T-helper 2 cell treated with Interferon-gamma antibody and Interleukin-4, amounts not matched to agents 5 μg/mL and 100 μg/mL, for 36 hours (primary cell): ENCODE data around the gene DCAF16.

Source experiments
- DNase-seq: peaks from one replicate; pipeline ENCODE4 v3.0.0; 2021; ENCODE audit warnings: low spot score
- H3K27ac Mint-ChIP-seq: one replicate; pipeline ENCODE4 v1.8.0; 2021; ENCODE audit warnings: mild to moderate bottlenecking, mixed read lengths
- H3K27me3 Mint-ChIP-seq: one replicate; pipeline ENCODE4 v1.8.0; 2021; ENCODE audit warnings: low read depth, mixed read lengths
- H3K36me3 Mint-ChIP-seq: one replicate; pipeline ENCODE4 v1.8.0; 2021; ENCODE audit warnings: low read depth, mixed read lengths
- H3K4me1 Mint-ChIP-seq: one replicate; pipeline ENCODE4 v1.8.0; 2021; ENCODE audit warnings: low read depth, mixed read lengths
- H3K4me3 Mint-ChIP-seq: one replicate; pipeline ENCODE4 v1.8.0; 2022; ENCODE audit warnings: mild to moderate bottlenecking, moderate library complexity, mixed read lengths
- H3K9me3 Mint-ChIP-seq: one replicate; pipeline ENCODE4 v1.8.0; 2021; ENCODE audit warnings: mixed read lengths

Gene DCAF16

DNA sequence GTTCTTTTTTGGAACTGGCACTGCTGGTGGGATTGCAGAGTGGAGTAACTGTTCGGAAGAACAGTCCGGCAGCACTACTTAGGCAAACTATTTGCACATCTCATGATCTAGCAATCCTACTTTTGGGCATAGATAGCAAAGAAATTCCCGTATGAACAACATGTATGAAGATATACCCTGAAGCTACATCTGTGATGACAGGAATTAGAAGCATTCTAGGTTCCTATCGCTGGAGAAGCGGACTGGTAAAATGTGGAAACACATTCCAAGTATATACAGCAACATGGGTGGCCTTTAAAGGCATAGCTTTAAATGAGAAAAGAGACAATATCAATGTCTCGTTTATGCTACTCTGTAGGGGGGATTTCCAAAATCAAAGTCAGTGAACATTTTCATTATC is 3.1 kb downstream of the DCAF16 start:
- H3K27me3 Mint-ChIP-seq = no peaks in the 10 kb centered on the region
- no peaks in the 10 kb centered on the region for H3K9me3 Mint-ChIP-seq
- H3K36me3 Mint-ChIP-seq = peaks cover 59% of the 10 kb centered on the region
- no peak overlapping the region for H3K27ac Mint-ChIP-seq
- no peak for DNase-seq
- peak overlapping the region; percentile 93 for H3K4me3 Mint-ChIP-seq
- peaks cover 40% of the 10 kb centered on the region for H3K4me1 Mint-ChIP-seq

- Mint-ChIP-seq H3K4me1 (peaks cover 36% of the 10 kb centered on the region), H3K9me3 (no peaks in the 10 kb centered on the region), H3K27ac (peak overlapping the region; percentile 47), H3K4me3 (no peak overlapping the region), H3K27me3 (no peaks in the 10 kb centered on the region), H3K36me3 (peaks cover 62% of the 10 kb centered on the region)
- DNase-seq = no peak
Measured at GRCh38 chr4:17805580-17806155, 4.9 kb downstream of the DCAF16 start.

DNA sequence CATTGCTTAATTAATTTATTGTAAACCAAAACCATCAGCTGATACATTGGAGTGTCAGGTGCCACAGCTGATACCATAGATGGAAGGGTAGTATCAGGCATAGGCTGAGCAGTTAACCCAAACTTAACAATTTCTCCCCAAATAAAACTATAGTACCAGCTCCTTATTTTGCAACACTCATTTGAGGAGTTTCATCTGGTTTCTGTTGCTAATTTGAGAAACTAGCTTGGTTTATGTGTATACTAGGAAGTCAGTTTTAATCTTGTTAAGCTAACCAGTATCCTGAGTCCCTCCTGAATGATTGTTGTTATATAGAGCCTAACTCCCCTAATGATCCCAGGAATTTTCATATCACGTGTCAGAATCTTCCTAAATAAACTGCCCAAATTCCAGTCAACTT is 12.7 kb downstream of the DCAF16 start:
- Mint-ChIP-seq H3K27me3 (no peaks in the 10 kb centered on the region), H3K4me3 (no peak overlapping the region), H3K9me3 (no peaks in the 10 kb centered on the region), H3K27ac (peak overlapping the region; percentile 21), H3K36me3 (peaks cover 63% of the 10 kb centered on the region), H3K4me1 (peaks cover 7% of the 10 kb centered on the region)
- no peak for DNase-seq

GRCh38 chr4:17794730-17795129 is 15.8 kb downstream of the DCAF16 start:
- no peaks in the 10 kb centered on the region for H3K9me3 Mint-ChIP-seq
- DNase-seq = no peak
- peaks cover 54% of the 10 kb centered on the region for H3K36me3 Mint-ChIP-seq
- H3K27ac Mint-ChIP-seq = no peak overlapping the region
- peaks cover 2% of the 10 kb centered on the region for H3K4me1 Mint-ChIP-seq
- no peak overlapping the region for H3K4me3 Mint-ChIP-seq
- H3K27me3 Mint-ChIP-seq = no peaks in the 10 kb centered on the region

- DNase-seq = no peak
- H3K9me3 Mint-ChIP-seq = no peaks in the 10 kb centered on the region
- no peak overlapping the region for H3K27ac Mint-ChIP-seq
- no peak overlapping the region for H3K4me3 Mint-ChIP-seq
- peaks cover 6% of the 10 kb centered on the region for H3K4me1 Mint-ChIP-seq
- peaks cover 25% of the 10 kb centered on the region for H3K36me3 Mint-ChIP-seq
- peaks cover 3% of the 10 kb centered on the region for H3K27me3 Mint-ChIP-seq
Measured at GRCh38 chr4:17788956-17789355, 21.6 kb downstream of the DCAF16 start.

DNA sequence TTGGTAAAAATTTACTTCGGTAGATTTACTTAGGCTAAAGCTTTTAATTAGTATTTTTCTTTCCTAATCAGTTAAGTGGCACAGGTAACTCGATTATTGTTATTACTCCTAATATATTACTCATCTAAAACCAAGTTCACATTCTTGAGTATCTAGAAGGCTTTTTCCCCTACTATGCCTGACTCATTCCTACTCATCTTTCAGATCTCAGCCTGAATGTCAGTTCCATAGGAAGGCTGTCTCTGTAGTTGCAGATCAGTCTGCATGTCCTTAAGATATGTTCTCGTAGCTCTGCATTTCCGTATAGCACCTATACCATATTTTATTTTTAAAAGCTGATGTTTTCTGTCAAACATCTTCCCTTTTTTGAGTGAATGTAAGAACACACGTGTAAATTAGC is 23.2 kb downstream of the DCAF16 start:
- no peak overlapping the region for H3K27ac Mint-ChIP-seq
- no peaks in the 10 kb centered on the region for H3K9me3 Mint-ChIP-seq

DNA sequence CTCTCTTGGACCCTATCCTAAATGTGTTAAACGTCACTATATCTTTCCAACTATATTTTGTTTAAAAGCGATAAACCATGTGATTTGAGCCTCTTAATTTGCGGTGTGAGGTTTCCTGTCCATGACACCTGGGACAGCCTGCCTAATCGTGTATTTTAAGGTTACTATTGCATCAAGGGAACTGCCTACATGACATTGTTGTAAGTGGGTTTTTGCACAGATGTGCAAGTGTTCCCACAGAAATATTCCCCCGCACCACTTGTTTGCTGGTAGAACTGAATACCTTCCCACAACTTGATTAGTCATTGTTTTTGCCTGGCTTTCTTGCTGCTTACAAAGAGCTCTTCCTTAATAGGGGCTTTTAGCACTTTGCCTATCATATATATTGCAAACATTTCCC is 24.0 kb downstream of the DCAF16 start:
- DNase-seq = no peak
- Mint-ChIP-seq H3K36me3 (peaks cover 12% of the 10 kb centered on the region), H3K27ac (no peak overlapping the region), H3K9me3 (no peaks in the 10 kb centered on the region), H3K4me1 (peaks cover 11% of the 10 kb centered on the region), H3K4me3 (no peak overlapping the region), H3K27me3 (peaks cover 19% of the 10 kb centered on the region)

More for the DNA sequence above, 23.2 kb downstream of the DCAF16 start:
- Mint-ChIP-seq H3K36me3 (peaks cover 14% of the 10 kb centered on the region), H3K4me1 (peaks cover 6% of the 10 kb centered on the region), H3K4me3 (no peak overlapping the region), H3K27me3 (peaks cover 11% of the 10 kb centered on the region)
- DNase-seq = no peak

GRCh38 chr4:17785858-17786257 is 24.7 kb downstream of the DCAF16 start:
- Mint-ChIP-seq H3K27ac (no peak overlapping the region), H3K4me1 (peaks cover 13% of the 10 kb centered on the region), H3K27me3 (peaks cover 21% of the 10 kb centered on the region), H3K36me3 (peaks cover 9% of the 10 kb centered on the region), H3K9me3 (no peaks in the 10 kb centered on the region), H3K4me3 (no peak overlapping the region)
- no peak for DNase-seq

GRCh38 chr4:17781300-17782287 is 29.0 kb downstream of the DCAF16 start, which contains the start of gene FAM184B:
Gene FAM184B, minus strand, starts transcription at chr4:17781621. Its CDS starts 322 bp downstream, at chr4:17781299.
- Mint-ChIP-seq H3K4me3 (peak within 1 kb of the TSS; percentile 39), H3K27me3 (peaks cover 50% of the 10 kb centered on the region), H3K36me3 (peaks cover 4% of the 10 kb centered on the region), H3K4me1 (peaks cover 7% of the 10 kb centered on the region), H3K9me3 (no peaks in the 10 kb centered on the region), H3K27ac (no peak within 1 kb of the TSS)
- DNase-seq = no peak

- no peaks in the 10 kb centered on the region for H3K9me3 Mint-ChIP-seq
- no peak overlapping the region for H3K27ac Mint-ChIP-seq
- H3K4me1 Mint-ChIP-seq = peaks cover 7% of the 10 kb centered on the region
- H3K27me3 Mint-ChIP-seq = peaks cover 51% of the 10 kb centered on the region
- no peak for DNase-seq
- peaks cover 4% of the 10 kb centered on the region for H3K36me3 Mint-ChIP-seq
- H3K4me3 Mint-ChIP-seq = no peak overlapping the region
Measured at GRCh38 chr4:17780501-17781299, 29.9 kb downstream of the DCAF16 start.

- H3K9me3 Mint-ChIP-seq = no peaks in the 10 kb centered on the region
Measured at GRCh38 chr4:17778431-17778830, 32.1 kb downstream of the DCAF16 start.

DNA sequence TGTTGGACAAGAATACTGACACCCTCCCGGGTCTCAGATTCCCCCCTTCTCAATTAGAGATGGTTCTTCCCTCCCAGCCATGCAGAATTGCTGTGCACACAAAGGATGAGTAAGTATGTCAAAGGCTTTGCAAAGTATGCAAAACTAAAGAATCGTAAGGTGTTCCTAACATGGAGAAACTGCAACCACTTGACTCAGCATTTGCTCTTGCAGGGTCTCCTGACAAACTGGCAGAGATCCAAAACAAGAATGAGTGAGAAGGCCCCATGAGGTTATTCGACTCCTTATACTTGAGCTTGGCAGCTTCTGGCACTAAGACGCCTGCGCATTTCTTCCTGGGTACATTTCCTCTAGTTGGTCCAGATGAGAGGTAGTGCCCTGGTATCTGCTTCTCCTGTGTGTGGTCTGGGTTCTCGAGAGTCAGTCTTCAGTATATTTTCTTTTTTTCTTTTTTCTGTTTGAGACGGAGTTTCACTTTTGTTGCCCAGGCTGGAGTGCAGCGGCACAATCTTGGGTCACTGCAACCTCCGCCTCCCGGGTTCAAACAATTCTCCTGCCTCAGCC is 37.3 kb downstream of the DCAF16 start:
- H3K27me3 Mint-ChIP-seq = peaks cover 8% of the 10 kb centered on the region

More at GRCh38 chr4:17778431-17778830, 32.1 kb downstream of the DCAF16 start:
- Mint-ChIP-seq H3K27ac (no peak overlapping the region), H3K4me3 (no peak overlapping the region), H3K36me3 (peaks cover 4% of the 10 kb centered on the region), H3K27me3 (peaks cover 48% of the 10 kb centered on the region), H3K4me1 (peaks cover 7% of the 10 kb centered on the region)
- no peak for DNase-seq

DNA sequence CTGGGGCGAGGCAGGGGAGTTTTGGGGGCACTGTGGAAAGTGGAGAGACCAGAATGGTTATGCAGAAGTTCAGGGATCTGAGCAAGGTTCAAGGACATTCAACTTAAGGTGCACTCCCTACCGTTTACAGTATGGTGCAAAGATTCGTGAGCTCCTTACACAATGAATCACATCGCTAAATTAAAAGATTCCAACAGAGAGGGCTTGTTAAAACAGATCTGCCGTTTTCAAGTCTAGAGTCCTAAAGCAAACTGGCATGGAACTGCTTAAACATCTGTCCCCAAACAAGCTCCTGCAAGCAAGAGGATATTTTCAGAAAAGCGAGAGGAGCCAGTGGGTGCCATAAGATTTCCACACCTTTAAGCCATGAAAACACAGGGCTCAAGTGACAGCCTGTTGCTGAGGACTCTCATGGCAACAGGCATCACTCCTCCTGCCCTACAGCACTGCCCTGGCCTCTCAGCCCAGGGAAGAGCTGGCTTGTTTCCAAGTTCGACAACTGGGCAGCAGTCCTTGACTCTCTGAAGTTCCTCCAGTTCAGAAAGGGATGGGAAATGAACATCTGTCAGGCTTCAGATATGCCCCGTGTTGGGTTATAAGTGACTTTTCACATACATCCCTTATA is 39.2 kb downstream of the DCAF16 start:
- H3K4me3 Mint-ChIP-seq = no peak overlapping the region
- H3K9me3 Mint-ChIP-seq = no peaks in the 10 kb centered on the region
- H3K4me1 Mint-ChIP-seq = no peaks in the 10 kb centered on the region
- no peak for DNase-seq
- no peaks in the 10 kb centered on the region for H3K36me3 Mint-ChIP-seq
- no peaks in the 10 kb centered on the region for H3K27me3 Mint-ChIP-seq
- H3K27ac Mint-ChIP-seq = no peak overlapping the region

More for the DNA sequence above, 37.3 kb downstream of the DCAF16 start:
- no peaks in the 10 kb centered on the region for H3K9me3 Mint-ChIP-seq
- H3K4me3 Mint-ChIP-seq = no peak overlapping the region
- H3K36me3 Mint-ChIP-seq = no peaks in the 10 kb centered on the region
- no peak for DNase-seq
- no peaks in the 10 kb centered on the region for H3K4me1 Mint-ChIP-seq
- H3K27ac Mint-ChIP-seq = no peak overlapping the region
